ENCODE results near the gene CADM3. TPM values are rescaled to one million over a fixed set of nuclear protein-coding genes. Genes with fewer than 3 reads are reported as not detected.

Gene CADM3
- total RNA-seq, 1 experiment from 2014 or later: not detected

- Histone ChIP-seq H2AFZ (no peak overlapping the region), H3K79me2 (ENCODE audit: low read depth) (no peaks in the 10 kb centered on the region), H3K9me3 (ENCODE audit: insufficient read depth, low read depth) (no peaks in the 10 kb centered on the region), H3K27ac (no peak overlapping the region), H4K20me1 (ENCODE audit: insufficient read depth) (no peaks in the 10 kb centered on the region), H3K36me3 (ENCODE audit: low read depth) (no peaks in the 10 kb centered on the region), H3K4me3 (no peak overlapping the region), H3K9me2 (ENCODE audit: insufficient read depth) (no peaks in the 10 kb centered on the region), H3K4me1 (replicated peaks; ENCODE audit: insufficient read depth) (no peaks in the 10 kb centered on the region), H3K4me2 (no peak overlapping the region), H3K27me3 (ENCODE audit: insufficient read depth, low read depth) (peaks cover 12% of the 10 kb centered on the region), H3F3A (ENCODE audit: insufficient read depth, low read depth) (no peaks in the 10 kb centered on the region)
- DNase-seq: no peak
- ChIA-PET POLR2A (ENCODE audit: unreplicated experiment) (no interaction called here), CTCF (interaction anchor here (0.6 kb wide), 1 partner anchor 47 kb away, joined by 6 read pairs; no protein-coding TSS in a partner anchor)
- intact Hi-C loops (cut with micrococcal nuclease; ENCODE audit: unreplicated experiment): loop anchor here (1.0 to 5.0 kb wide), 5 partner anchors 50 to 846 kb away; partner anchors contain the start of gene DUSP23
- no TSS peak for BruUV-seq (replicated peaks)
- TF ChIP-seq CTCF (conservative IDR thresholded peaks at IDR 0.05) (no peak), EZH2 (IDR thresholded peaks at IDR 0.05; ENCODE audit: low read depth) (no peak)
Observed at GRCh38 chr1:159161719-159162026, 9.7 kb upstream of the CADM3 start.

GRCh38 chr1:159162516-159163265 is 8.7 kb upstream of the CADM3 start:
- Histone ChIP-seq H3K9me3 (ENCODE audit: insufficient read depth, low read depth) (no peaks in the 10 kb centered on the region), H3K79me2 (ENCODE audit: low read depth) (no peaks in the 10 kb centered on the region), H2AFZ (no peak overlapping the region), H3K27me3 (ENCODE audit: insufficient read depth, low read depth) (peaks cover 12% of the 10 kb centered on the region), H3K36me3 (ENCODE audit: low read depth) (no peaks in the 10 kb centered on the region), H3K4me2 (no peak overlapping the region), H4K20me1 (ENCODE audit: insufficient read depth) (no peaks in the 10 kb centered on the region), H3K4me1 (replicated peaks; ENCODE audit: insufficient read depth) (no peaks in the 10 kb centered on the region), H3K27ac (no peak overlapping the region), H3K9me2 (ENCODE audit: insufficient read depth) (no peaks in the 10 kb centered on the region), H3K4me3 (no peak overlapping the region), H3F3A (ENCODE audit: insufficient read depth, low read depth) (no peaks in the 10 kb centered on the region)
- POLR2A ChIA-PET (ENCODE audit: unreplicated experiment): interaction anchor here (0.6 kb wide), 1 partner anchor 762 kb away, joined by 8 read pairs; no protein-coding TSS in a partner anchor
- CTCF ChIA-PET: interaction anchor here (1.5 kb wide), 1 partner anchor 845 kb away, joined by 5 read pairs; no protein-coding TSS in a partner anchor
- intact Hi-C loops (cut with micrococcal nuclease; ENCODE audit: unreplicated experiment): loop anchor here (5.0 kb wide), 1 partner anchor 845 kb away; no protein-coding TSS in a partner anchor
- BruUV-seq (replicated peaks): no TSS peak
- TF ChIP-seq EZH2 (IDR thresholded peaks at IDR 0.05; ENCODE audit: low read depth): no peak
- no peak for DNase-seq

GRCh38 chr1:159163614-159164228 is 7.7 kb upstream of the CADM3 start:
- ChIA-PET CTCF (interaction anchor here (1.5 kb wide), 1 partner anchor 844 kb away, joined by 5 read pairs; no protein-coding TSS in a partner anchor), POLR2A (ENCODE audit: unreplicated experiment) (interaction anchor here (0.6 kb wide), 1 partner anchor 761 kb away, joined by 8 read pairs; no protein-coding TSS in a partner anchor)
- Histone ChIP-seq H3K79me2 (ENCODE audit: low read depth) (no peaks in the 10 kb centered on the region), H3K9me3 (ENCODE audit: insufficient read depth, low read depth) (no peaks in the 10 kb centered on the region), H3F3A (ENCODE audit: insufficient read depth, low read depth) (no peaks in the 10 kb centered on the region), H3K27ac (no peak overlapping the region), H3K27me3 (ENCODE audit: insufficient read depth, low read depth) (peaks cover 16% of the 10 kb centered on the region), H3K4me3 (no peak overlapping the region), H3K36me3 (ENCODE audit: low read depth) (no peaks in the 10 kb centered on the region), H2AFZ (no peak overlapping the region), H4K20me1 (ENCODE audit: insufficient read depth) (no peaks in the 10 kb centered on the region), H3K9me2 (ENCODE audit: insufficient read depth) (no peaks in the 10 kb centered on the region), H3K4me2 (no peak overlapping the region), H3K4me1 (replicated peaks; ENCODE audit: insufficient read depth) (no peaks in the 10 kb centered on the region)
- intact Hi-C loops (cut with micrococcal nuclease; ENCODE audit: unreplicated experiment): loop anchor here (5.0 kb wide), 1 partner anchor 844 kb away; no protein-coding TSS in a partner anchor
- no peak for TF ChIP-seq EZH2 (IDR thresholded peaks at IDR 0.05; ENCODE audit: low read depth)
- TF ChIP-seq CTCF (conservative IDR thresholded peaks at IDR 0.05): no peak
- no TSS peak for BruUV-seq (replicated peaks)
- DNase-seq: no peak

Data from PC-9 (cell line).